Measurements from ENCODE around the gene UTF1. TPM values are rescaled to one million over a fixed set of nuclear protein-coding genes. Genes with fewer than 3 reads are reported as not detected.

UTF1 gene
- total RNA-seq (2014; rRNA removed; shearing (Covaris generic)), result not detected in 2 replicates

- Histone ChIP-seq H3K27ac (no peak within 1 kb of the TSS), H3K27me3 (replicated peaks) (peaks cover 44% of the 10 kb centered on the region), H3K36me3 (no peaks in the 10 kb centered on the region), H3K9me3 (replicated peaks) (no peaks in the 10 kb centered on the region), H3K4me3 (no peak within 1 kb of the TSS), H3K4me1 (replicated peaks) (no peaks in the 10 kb centered on the region)
- DNase-seq (ENCODE audit: low read depth in 1 of 2, low spot score in 2 of 2), result no peak
Measured at GRCh38 chr10:133230044-133230361, at the start of gene UTF1. UTF1 (plus strand) TSS chr10:133230217; CDS start chr10:133230289, 72 bp downstream.

- H3K9me3 ChIP-seq (replicated peaks), result peaks cover 16% of the 10 kb centered on the region
- H3K27me3 ChIP-seq (replicated peaks), result no peaks in the 10 kb centered on the region
- H3K4me1 ChIP-seq (replicated peaks), result no peaks in the 10 kb centered on the region
- no peak for DNase-seq (ENCODE audit: low read depth in 1 of 2, low spot score in 2 of 2)
- no peaks in the 10 kb centered on the region for H3K36me3 ChIP-seq
- no peak overlapping the region for H3K27ac ChIP-seq
- no peak overlapping the region for H3K4me3 ChIP-seq
Measured at GRCh38 chr10:133180965-133181639, 48.9 kb upstream of the UTF1 start.

GRCh38 chr10:133182190-133182589 lies 47.8 kb upstream of the UTF1 start:
- no peaks in the 10 kb centered on the region for H3K36me3 ChIP-seq
- H3K27me3 ChIP-seq (replicated peaks), result no peaks in the 10 kb centered on the region
- no peak overlapping the region for H3K27ac ChIP-seq
- peaks cover 10% of the 10 kb centered on the region for H3K9me3 ChIP-seq (replicated peaks)
- H3K4me1 ChIP-seq (replicated peaks), result no peaks in the 10 kb centered on the region
- no peak overlapping the region for H3K4me3 ChIP-seq
- DNase-seq (ENCODE audit: low read depth in 1 of 2, low spot score in 2 of 2), result no peak

- peaks cover 2% of the 10 kb centered on the region for H3K9me3 ChIP-seq (replicated peaks)
- DNase-seq (ENCODE audit: low read depth in 1 of 2, low spot score in 2 of 2), result no peak
- no peaks in the 10 kb centered on the region for H3K4me1 ChIP-seq (replicated peaks)
- no peaks in the 10 kb centered on the region for H3K36me3 ChIP-seq
- no peak overlapping the region for H3K4me3 ChIP-seq
- H3K27me3 ChIP-seq (replicated peaks), result no peaks in the 10 kb centered on the region
- H3K27ac ChIP-seq, result no peak overlapping the region
Measured at GRCh38 chr10:133182791-133183645, 47.0 kb upstream of the UTF1 start.

- no peaks in the 10 kb centered on the region for H3K4me1 ChIP-seq (replicated peaks)
- no peaks in the 10 kb centered on the region for H3K9me3 ChIP-seq (replicated peaks)
- H3K4me3 ChIP-seq, result no peak overlapping the region
- no peaks in the 10 kb centered on the region for H3K27me3 ChIP-seq (replicated peaks)
- no peak for DNase-seq (ENCODE audit: low read depth in 1 of 2, low spot score in 2 of 2)
- no peaks in the 10 kb centered on the region for H3K36me3 ChIP-seq
- no peak overlapping the region for H3K27ac ChIP-seq
Measured at GRCh38 chr10:133183646-133184378, 46.2 kb upstream of the UTF1 start.

- no peaks in the 10 kb centered on the region for H3K9me3 ChIP-seq (replicated peaks)
- DNase-seq (ENCODE audit: low read depth in 1 of 2, low spot score in 2 of 2), result no peak
- H3K27ac ChIP-seq, result no peak overlapping the region
- no peaks in the 10 kb centered on the region for H3K36me3 ChIP-seq
- H3K27me3 ChIP-seq (replicated peaks), result no peaks in the 10 kb centered on the region
- H3K4me1 ChIP-seq (replicated peaks), result no peaks in the 10 kb centered on the region
- no peak overlapping the region for H3K4me3 ChIP-seq
Measured at GRCh38 chr10:133184591-133185244, 45.3 kb upstream of the UTF1 start.

- H3K27me3 ChIP-seq (replicated peaks), result no peaks in the 10 kb centered on the region
- H3K4me1 ChIP-seq (replicated peaks), result no peaks in the 10 kb centered on the region
- H3K27ac ChIP-seq, result no peak overlapping the region
- no peak for DNase-seq (ENCODE audit: low read depth in 1 of 2, low spot score in 2 of 2)
- no peak overlapping the region for H3K4me3 ChIP-seq
- no peaks in the 10 kb centered on the region for H3K36me3 ChIP-seq
- H3K9me3 ChIP-seq (replicated peaks), result no peaks in the 10 kb centered on the region
Measured at GRCh38 chr10:133185421-133185820, 44.6 kb upstream of the UTF1 start.

- Histone ChIP-seq H3K4me3 (no peak overlapping the region), H3K36me3 (no peaks in the 10 kb centered on the region), H3K9me3 (replicated peaks) (no peaks in the 10 kb centered on the region), H3K27ac (no peak overlapping the region), H3K4me1 (replicated peaks) (no peaks in the 10 kb centered on the region), H3K27me3 (replicated peaks) (no peaks in the 10 kb centered on the region)
- no peak for DNase-seq (ENCODE audit: low read depth in 1 of 2, low spot score in 2 of 2)
Measured at GRCh38 chr10:133185916-133186315, 44.1 kb upstream of the UTF1 start.

- no peak overlapping the region for H3K27ac ChIP-seq
- no peak for DNase-seq (ENCODE audit: low read depth in 1 of 2, low spot score in 2 of 2)
- H3K27me3 ChIP-seq (replicated peaks), result no peaks in the 10 kb centered on the region
- H3K36me3 ChIP-seq, result no peaks in the 10 kb centered on the region
- no peak overlapping the region for H3K4me3 ChIP-seq
- no peaks in the 10 kb centered on the region for H3K4me1 ChIP-seq (replicated peaks)
- H3K9me3 ChIP-seq (replicated peaks), result no peaks in the 10 kb centered on the region
Measured at GRCh38 chr10:133186416-133187090, 43.5 kb upstream of the UTF1 start.

GRCh38 chr10:133187091-133187905 lies 42.7 kb upstream of the UTF1 start:
- no peak for DNase-seq (ENCODE audit: low read depth in 1 of 2, low spot score in 2 of 2)
- Histone ChIP-seq H3K9me3 (replicated peaks) (peaks cover 2% of the 10 kb centered on the region; the same call in 1 of the 2 replicates), H3K36me3 (no peaks in the 10 kb centered on the region)

GRCh38 chr10:133187906-133188681 lies 41.9 kb upstream of the UTF1 start:
- H3K36me3 ChIP-seq, result no peaks in the 10 kb centered on the region
- no peak for DNase-seq (ENCODE audit: low read depth in 1 of 2, low spot score in 2 of 2)
- H3K27me3 ChIP-seq (replicated peaks), result peaks cover 11% of the 10 kb centered on the region
- peaks cover 3% of the 10 kb centered on the region; the same call in 1 of the 2 replicates for H3K9me3 ChIP-seq (replicated peaks)
- no peak overlapping the region for H3K27ac ChIP-seq
- no peaks in the 10 kb centered on the region for H3K4me1 ChIP-seq (replicated peaks)
- H3K4me3 ChIP-seq, result no peak overlapping the region

More at GRCh38 chr10:133187091-133187905, 42.7 kb upstream of the UTF1 start:
- Histone ChIP-seq H3K4me1 (replicated peaks) (no peaks in the 10 kb centered on the region), H3K27ac (no peak overlapping the region), H3K4me3 (no peak overlapping the region), H3K27me3 (replicated peaks) (peaks cover 3% of the 10 kb centered on the region; the same call in 1 of the 2 replicates)

GRCh38 chr10:133189256-133189655 lies 40.8 kb upstream of the UTF1 start:
- H3K27ac ChIP-seq, result no peak overlapping the region
- H3K27me3 ChIP-seq (replicated peaks), result peaks cover 23% of the 10 kb centered on the region
- no peak overlapping the region for H3K4me3 ChIP-seq
- DNase-seq (ENCODE audit: low read depth in 1 of 2, low spot score in 2 of 2), result no peak
- no peaks in the 10 kb centered on the region for H3K36me3 ChIP-seq
- no peaks in the 10 kb centered on the region for H3K4me1 ChIP-seq (replicated peaks)
- H3K9me3 ChIP-seq (replicated peaks), result peaks cover 3% of the 10 kb centered on the region; the same call in 1 of the 2 replicates

Measured in SJSA1 (cell line).